Body of pancreas (tissue), 4 donors: Measurements from ENCODE around the gene ADAM10.

Experiments
- POLR2A ChIP-seq, 3 donors: fragments of 450-650 bp; IDR thresholded peaks; one replicate each; pipeline ENCODE4 v1.6.1; 2016; ENCODE audit warnings: antibody characterized with exemption in 3 of 3, mild to moderate bottlenecking in 2 of 3
- TF ChIP-seq, protein P1 (sequence below), 7 experiments: fragments of 450-650 bp in 4 of 7; fragments of 200-600 bp in 3 of 7; sonication (generic) in 3 of 7; IDR thresholded peaks; one replicate each; pipeline ENCODE4 v1.5.1; 2016 to 2019; ENCODE audit warnings: antibody characterized with exemption in 7 of 7

DNA sequence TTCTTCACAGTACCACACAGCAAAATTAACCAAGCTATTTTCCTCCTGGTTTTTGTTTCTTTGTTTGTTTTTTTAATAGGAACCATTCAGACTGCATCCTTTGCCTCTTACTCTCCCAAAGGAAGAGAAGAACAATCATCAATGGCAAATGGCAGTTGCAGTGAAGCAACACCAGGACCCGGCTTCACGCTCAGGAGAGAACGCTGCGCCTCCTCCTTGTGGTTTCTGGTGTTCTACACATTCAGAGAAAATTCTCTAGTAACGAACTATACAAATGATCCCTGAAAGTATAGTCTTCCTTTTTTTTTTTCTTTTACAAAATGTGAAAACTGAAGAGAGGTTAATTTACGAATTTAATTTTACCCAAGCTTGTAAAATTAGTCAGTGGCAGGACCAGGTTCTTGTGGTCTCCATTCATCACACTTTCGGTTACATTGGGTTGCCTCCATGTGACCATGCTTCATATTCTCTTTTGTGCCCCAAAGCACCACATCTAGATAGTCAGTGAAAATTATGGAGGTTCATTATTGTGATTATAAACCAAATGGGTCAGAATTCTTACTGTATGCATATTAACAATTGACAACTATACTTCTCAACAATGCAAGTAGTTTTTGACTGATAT, 11.0 kb upstream of the ADAM10 start:
- TF ChIP-seq, protein P1, sequence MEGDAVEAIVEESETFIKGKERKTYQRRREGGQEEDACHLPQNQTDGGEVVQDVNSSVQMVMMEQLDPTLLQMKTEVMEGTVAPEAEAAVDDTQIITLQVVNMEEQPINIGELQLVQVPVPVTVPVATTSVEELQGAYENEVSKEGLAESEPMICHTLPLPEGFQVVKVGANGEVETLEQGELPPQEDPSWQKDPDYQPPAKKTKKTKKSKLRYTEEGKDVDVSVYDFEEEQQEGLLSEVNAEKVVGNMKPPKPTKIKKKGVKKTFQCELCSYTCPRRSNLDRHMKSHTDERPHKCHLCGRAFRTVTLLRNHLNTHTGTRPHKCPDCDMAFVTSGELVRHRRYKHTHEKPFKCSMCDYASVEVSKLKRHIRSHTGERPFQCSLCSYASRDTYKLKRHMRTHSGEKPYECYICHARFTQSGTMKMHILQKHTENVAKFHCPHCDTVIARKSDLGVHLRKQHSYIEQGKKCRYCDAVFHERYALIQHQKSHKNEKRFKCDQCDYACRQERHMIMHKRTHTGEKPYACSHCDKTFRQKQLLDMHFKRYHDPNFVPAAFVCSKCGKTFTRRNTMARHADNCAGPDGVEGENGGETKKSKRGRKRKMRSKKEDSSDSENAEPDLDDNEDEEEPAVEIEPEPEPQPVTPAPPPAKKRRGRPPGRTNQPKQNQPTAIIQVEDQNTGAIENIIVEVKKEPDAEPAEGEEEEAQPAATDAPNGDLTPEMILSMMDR (IDR thresholded peaks at IDR 0.05), result no peak
- TF ChIP-seq POLR2A (IDR thresholded peaks at IDR 0.05), result no peak
